WTC11 (cell line): ENCODE results near the gene KIAA1328. TPM values are rescaled to one million over a fixed set of nuclear protein-coding genes. Genes with fewer than 3 reads are reported as not detected.

ENCODE experiments used
- ATAC-seq: fragments of 200-7000 bp; cut with Tn5 transposase; 2 replicates; pipeline ENCODE4 v1.10.0; 2021; ENCODE audit warnings: mild to moderate bottlenecking, moderate library complexity
- CTCF ChIA-PET: fragments of 300-600 bp; sonication (Branson Sonifier 250); formaldehyde crosslinking; loops from one replicate; lab custom pipeline; 2021; ENCODE audit warnings: antibody characterized with exemption; lab: Charles Lee
- POLR2A ChIA-PET: fragments of 350-600 bp; sonication (Branson Sonifier 250); formaldehyde crosslinking; loops from one replicate; lab custom pipeline; 2021; ENCODE audit warnings: antibody characterized with exemption; lab: Charles Lee
- DNase-seq: peaks from one replicate; pipeline ENCODE4 v3.0.0; 2021; ENCODE audit warnings: low spot score
- H3K27ac Mint-ChIP-seq: 2 replicates; pipeline ENCODE4 v1.8.0; 2021; ENCODE audit warnings: mixed read lengths
- H3K27me3 Mint-ChIP-seq: 2 replicates; pipeline ENCODE4 v1.8.0; 2021; ENCODE audit warnings: low read depth, mild to moderate bottlenecking, moderate library complexity, mixed read lengths
- H3K36me3 Mint-ChIP-seq: 2 replicates; pipeline ENCODE4 v1.8.0; 2021; ENCODE audit warnings: mixed read lengths
- H3K4me1 Mint-ChIP-seq: 2 replicates; pipeline ENCODE4 v1.8.0; 2022; ENCODE audit warnings: mixed read lengths
- H3K4me3 Mint-ChIP-seq: 2 replicates; pipeline ENCODE4 v1.8.0; 2021; ENCODE audit warnings: mild to moderate bottlenecking, moderate library complexity, mixed read lengths
- H3K9me3 Mint-ChIP-seq: 2 replicates; pipeline ENCODE4 v1.8.0; 2021; ENCODE audit warnings: mixed read lengths
- ESRRA ChIP-seq: sonication (generic); formaldehyde crosslinking; IDR thresholded peaks from 2 replicates; pipeline ENCODE4 v1.8.1; 2022; ENCODE audit warnings: mild to moderate bottlenecking, missing genetic modification reagents, borderline replicate concordance
- JAZF1 ChIP-seq: fragments of 250-450 bp; sonication (Bioruptor Pico); IDR thresholded peaks from 2 replicates; pipeline ENCODE4 v1.9.0; 2021; ENCODE audit warnings: moderate library complexity, mild to moderate bottlenecking, inconsistent platforms
- KAT7 ChIP-seq: sonication (generic); formaldehyde crosslinking; IDR thresholded peaks from 2 replicates; pipeline ENCODE4 v1.8.1; 2023; ENCODE audit warnings: missing genetic modification reagents, mild to moderate bottlenecking, borderline replicate concordance
- NFATC4 ChIP-seq: fragments of 250-450 bp; sonication (Bioruptor Pico); IDR thresholded peaks from 2 replicates; pipeline ENCODE4 v1.9.0; 2021; ENCODE audit warnings: mild to moderate bottlenecking
- PRRX2 ChIP-seq: fragments of 250-450 bp; sonication (Bioruptor Pico); IDR thresholded peaks from 2 replicates; pipeline ENCODE4 v1.8.0; 2021; ENCODE audit warnings: mild to moderate bottlenecking
- SMAD3 ChIP-seq: sonication (generic); formaldehyde crosslinking; IDR thresholded peaks from 2 replicates; pipeline ENCODE4 v1.8.0; 2022; ENCODE audit warnings: missing genetic modification reagents, mild to moderate bottlenecking, borderline replicate concordance
- SOX15 ChIP-seq: fragments of 250-450 bp; sonication (Bioruptor Pico); IDR thresholded peaks from 2 replicates; pipeline ENCODE4 v1.9.0; 2021; ENCODE audit warnings: mild to moderate bottlenecking
- SP1 ChIP-seq: sonication (generic); formaldehyde crosslinking; conservative IDR thresholded peaks from 2 replicates; pipeline ENCODE4 v1.8.1; 2022; ENCODE audit warnings: missing genetic modification reagents
- TEAD4 ChIP-seq: sonication (generic); formaldehyde crosslinking; IDR thresholded peaks from 2 replicates; pipeline ENCODE4 v1.8.0; 2022; ENCODE audit warnings: mild to moderate bottlenecking, missing genetic modification reagents
- TP53 ChIP-seq: sonication (generic); formaldehyde crosslinking; IDR thresholded peaks from 2 replicates; pipeline ENCODE4 v1.8.1; 2023; ENCODE audit warnings: mild to moderate bottlenecking, missing genetic modification reagents
- ZNF416 ChIP-seq: fragments of 250-450 bp; sonication (Bioruptor Pico); IDR thresholded peaks from 2 replicates; pipeline ENCODE4 v1.9.0; 2021; ENCODE audit warnings: mild to moderate bottlenecking, inconsistent platforms
- total RNA-seq: library from RNA; stranded (reverse); gene quantifications from 3 replicates; pipeline ENCODE4 v1.2.3, GENCODE V29; 2021
- TF ChIP-seq, protein P1 (sequence below): sonication (generic); formaldehyde crosslinking; IDR thresholded peaks from 2 replicates; pipeline ENCODE4 v1.8.1; 2023; ENCODE audit warnings: mild to moderate bottlenecking, missing genetic modification reagents, moderate library complexity
- TF ChIP-seq, protein P2 (sequence below): sonication (generic); formaldehyde crosslinking; IDR thresholded peaks from 2 replicates; pipeline ENCODE4 v1.8.0; 2023; ENCODE audit warnings: missing genetic modification reagents, mild to moderate bottlenecking, borderline replicate concordance
- TF ChIP-seq, protein P3 (sequence below): fragments of 250-450 bp; sonication (Bioruptor Pico); IDR thresholded peaks from 2 replicates; pipeline ENCODE4 v1.9.0; 2021; ENCODE audit warnings: moderate library complexity, mild to moderate bottlenecking, inconsistent platforms, borderline replicate concordance
- TF ChIP-seq, protein P4 (sequence below): sonication (generic); formaldehyde crosslinking; IDR thresholded peaks from 2 replicates; pipeline ENCODE4 v1.8.0; 2023; ENCODE audit warnings: missing genetic modification reagents
- TF ChIP-seq, protein P5 (sequence below): sonication (generic); formaldehyde crosslinking; conservative IDR thresholded peaks from 2 replicates; pipeline ENCODE4 v1.8.1; 2023; ENCODE audit warnings: mild to moderate bottlenecking, low read depth, missing genetic modification reagents, moderate library complexity
- TF ChIP-seq, protein P6 (sequence below): sonication (generic); formaldehyde crosslinking; IDR thresholded peaks from 2 replicates; pipeline ENCODE4 v1.8.0; 2022; ENCODE audit warnings: mild to moderate bottlenecking, missing genetic modification reagents
- TF ChIP-seq, protein P7 (sequence below): fragments of 250-450 bp; sonication (Bioruptor Pico); IDR thresholded peaks from 2 replicates; pipeline ENCODE4 v1.9.0; 2021; ENCODE audit warnings: mild to moderate bottlenecking

The KIAA1328 gene
- total RNA-seq, 1 experiment from 2014 or later = 4.8 TPM

DNA sequence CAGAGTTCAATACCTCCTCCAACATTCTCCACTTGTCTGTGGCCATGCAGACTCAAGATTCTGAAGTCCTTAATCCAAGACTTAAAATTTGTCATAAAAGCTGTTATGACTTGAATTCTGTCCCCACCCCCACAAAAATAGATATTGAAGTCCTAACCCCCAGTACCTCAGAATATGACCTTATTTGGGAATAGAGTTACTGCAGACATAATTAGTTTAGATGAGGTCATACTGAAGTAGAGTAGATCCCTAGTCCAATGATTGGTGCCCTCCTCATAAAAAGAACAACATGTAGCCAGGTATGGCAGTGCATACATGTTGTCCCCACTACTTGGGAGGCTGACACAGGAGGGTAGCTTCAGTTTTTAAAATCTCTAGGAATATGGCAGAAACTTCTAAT is 9.3 kb upstream of the KIAA1328 start:
- Mint-ChIP-seq H3K27ac (no peak overlapping the region), H3K9me3 (no peaks in the 10 kb centered on the region), H3K27me3 (no peaks in the 10 kb centered on the region), H3K36me3 (peaks cover 40% of the 10 kb centered on the region), H3K4me3 (no peak overlapping the region), H3K4me1 (no peaks in the 10 kb centered on the region)
- ChIA-PET CTCF (no interaction called here), POLR2A (no interaction called here)
- no peak for DNase-seq
- no peak for ATAC-seq
- TF ChIP-seq, protein P1, sequence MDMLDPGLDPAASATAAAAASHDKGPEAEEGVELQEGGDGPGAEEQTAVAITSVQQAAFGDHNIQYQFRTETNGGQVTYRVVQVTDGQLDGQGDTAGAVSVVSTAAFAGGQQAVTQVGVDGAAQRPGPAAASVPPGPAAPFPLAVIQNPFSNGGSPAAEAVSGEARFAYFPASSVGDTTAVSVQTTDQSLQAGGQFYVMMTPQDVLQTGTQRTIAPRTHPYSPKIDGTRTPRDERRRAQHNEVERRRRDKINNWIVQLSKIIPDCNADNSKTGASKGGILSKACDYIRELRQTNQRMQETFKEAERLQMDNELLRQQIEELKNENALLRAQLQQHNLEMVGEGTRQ (CRISPR knock-in tag) = no peak
- TF ChIP-seq, protein P2, sequence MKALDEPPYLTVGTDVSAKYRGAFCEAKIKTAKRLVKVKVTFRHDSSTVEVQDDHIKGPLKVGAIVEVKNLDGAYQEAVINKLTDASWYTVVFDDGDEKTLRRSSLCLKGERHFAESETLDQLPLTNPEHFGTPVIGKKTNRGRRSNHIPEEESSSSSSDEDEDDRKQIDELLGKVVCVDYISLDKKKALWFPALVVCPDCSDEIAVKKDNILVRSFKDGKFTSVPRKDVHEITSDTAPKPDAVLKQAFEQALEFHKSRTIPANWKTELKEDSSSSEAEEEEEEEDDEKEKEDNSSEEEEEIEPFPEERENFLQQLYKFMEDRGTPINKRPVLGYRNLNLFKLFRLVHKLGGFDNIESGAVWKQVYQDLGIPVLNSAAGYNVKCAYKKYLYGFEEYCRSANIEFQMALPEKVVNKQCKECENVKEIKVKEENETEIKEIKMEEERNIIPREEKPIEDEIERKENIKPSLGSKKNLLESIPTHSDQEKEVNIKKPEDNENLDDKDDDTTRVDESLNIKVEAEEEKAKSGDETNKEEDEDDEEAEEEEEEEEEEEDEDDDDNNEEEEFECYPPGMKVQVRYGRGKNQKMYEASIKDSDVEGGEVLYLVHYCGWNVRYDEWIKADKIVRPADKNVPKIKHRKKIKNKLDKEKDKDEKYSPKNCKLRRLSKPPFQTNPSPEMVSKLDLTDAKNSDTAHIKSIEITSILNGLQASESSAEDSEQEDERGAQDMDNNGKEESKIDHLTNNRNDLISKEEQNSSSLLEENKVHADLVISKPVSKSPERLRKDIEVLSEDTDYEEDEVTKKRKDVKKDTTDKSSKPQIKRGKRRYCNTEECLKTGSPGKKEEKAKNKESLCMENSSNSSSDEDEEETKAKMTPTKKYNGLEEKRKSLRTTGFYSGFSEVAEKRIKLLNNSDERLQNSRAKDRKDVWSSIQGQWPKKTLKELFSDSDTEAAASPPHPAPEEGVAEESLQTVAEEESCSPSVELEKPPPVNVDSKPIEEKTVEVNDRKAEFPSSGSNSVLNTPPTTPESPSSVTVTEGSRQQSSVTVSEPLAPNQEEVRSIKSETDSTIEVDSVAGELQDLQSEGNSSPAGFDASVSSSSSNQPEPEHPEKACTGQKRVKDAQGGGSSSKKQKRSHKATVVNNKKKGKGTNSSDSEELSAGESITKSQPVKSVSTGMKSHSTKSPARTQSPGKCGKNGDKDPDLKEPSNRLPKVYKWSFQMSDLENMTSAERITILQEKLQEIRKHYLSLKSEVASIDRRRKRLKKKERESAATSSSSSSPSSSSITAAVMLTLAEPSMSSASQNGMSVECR (CRISPR knock-in tag) = no peak
- no peak for TF ChIP-seq NFATC4
- TF ChIP-seq ZNF416 (CRISPR knock-in tag) = no peak
- TF ChIP-seq SMAD3 (CRISPR knock-in tag) = no peak
- TF ChIP-seq, protein P3, sequence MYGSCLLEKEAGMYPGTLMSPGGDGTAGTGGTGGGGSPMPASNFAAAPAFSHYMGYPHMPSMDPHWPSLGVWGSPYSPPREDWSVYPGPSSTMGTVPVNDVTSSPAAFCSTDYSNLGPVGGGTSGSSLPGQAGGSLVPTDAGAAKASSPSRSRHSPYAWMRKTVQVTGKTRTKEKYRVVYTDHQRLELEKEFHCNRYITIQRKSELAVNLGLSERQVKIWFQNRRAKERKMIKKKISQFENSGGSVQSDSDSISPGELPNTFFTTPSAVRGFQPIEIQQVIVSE (CRISPR knock-in tag) = no peak
- TF ChIP-seq, protein P4, sequence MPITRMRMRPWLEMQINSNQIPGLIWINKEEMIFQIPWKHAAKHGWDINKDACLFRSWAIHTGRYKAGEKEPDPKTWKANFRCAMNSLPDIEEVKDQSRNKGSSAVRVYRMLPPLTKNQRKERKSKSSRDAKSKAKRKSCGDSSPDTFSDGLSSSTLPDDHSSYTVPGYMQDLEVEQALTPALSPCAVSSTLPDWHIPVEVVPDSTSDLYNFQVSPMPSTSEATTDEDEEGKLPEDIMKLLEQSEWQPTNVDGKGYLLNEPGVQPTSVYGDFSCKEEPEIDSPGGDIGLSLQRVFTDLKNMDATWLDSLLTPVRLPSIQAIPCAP = no peak
- TF ChIP-seq TP53 (CRISPR knock-in tag) = no peak
- TF ChIP-seq, protein P5, sequence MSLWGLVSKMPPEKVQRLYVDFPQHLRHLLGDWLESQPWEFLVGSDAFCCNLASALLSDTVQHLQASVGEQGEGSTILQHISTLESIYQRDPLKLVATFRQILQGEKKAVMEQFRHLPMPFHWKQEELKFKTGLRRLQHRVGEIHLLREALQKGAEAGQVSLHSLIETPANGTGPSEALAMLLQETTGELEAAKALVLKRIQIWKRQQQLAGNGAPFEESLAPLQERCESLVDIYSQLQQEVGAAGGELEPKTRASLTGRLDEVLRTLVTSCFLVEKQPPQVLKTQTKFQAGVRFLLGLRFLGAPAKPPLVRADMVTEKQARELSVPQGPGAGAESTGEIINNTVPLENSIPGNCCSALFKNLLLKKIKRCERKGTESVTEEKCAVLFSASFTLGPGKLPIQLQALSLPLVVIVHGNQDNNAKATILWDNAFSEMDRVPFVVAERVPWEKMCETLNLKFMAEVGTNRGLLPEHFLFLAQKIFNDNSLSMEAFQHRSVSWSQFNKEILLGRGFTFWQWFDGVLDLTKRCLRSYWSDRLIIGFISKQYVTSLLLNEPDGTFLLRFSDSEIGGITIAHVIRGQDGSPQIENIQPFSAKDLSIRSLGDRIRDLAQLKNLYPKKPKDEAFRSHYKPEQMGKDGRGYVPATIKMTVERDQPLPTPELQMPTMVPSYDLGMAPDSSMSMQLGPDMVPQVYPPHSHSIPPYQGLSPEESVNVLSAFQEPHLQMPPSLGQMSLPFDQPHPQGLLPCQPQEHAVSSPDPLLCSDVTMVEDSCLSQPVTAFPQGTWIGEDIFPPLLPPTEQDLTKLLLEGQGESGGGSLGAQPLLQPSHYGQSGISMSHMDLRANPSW (CRISPR knock-in tag) = no peak
- no peak for TF ChIP-seq SP1 (CRISPR knock-in tag)
- TF ChIP-seq SOX15 (CRISPR knock-in tag) = no peak
- TF ChIP-seq TEAD4 (CRISPR knock-in tag) = no peak
- no peak for TF ChIP-seq JAZF1 (CRISPR knock-in tag)
- no peak for TF ChIP-seq KAT7 (CRISPR knock-in tag)
- TF ChIP-seq PRRX2 (CRISPR knock-in tag) = no peak

DNA sequence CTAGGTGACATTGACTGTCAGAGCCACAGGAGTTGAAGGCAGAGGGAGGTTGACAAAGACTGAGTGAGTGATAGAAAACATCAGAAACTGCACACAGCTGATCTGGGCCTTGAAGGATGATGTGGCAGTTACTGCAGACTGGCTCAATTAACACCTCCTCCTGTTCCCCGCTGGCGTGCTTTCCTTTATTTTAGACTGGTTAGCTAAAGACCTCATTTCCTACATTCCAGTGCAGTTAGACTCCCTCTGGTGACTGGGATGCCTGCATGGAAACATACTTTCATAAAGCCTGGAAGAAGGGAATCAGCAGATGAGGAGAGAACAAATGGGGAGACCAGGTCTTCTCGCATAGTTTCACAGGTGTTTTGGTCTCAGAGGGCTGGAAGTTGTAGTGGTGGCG is 7.2 kb upstream of the KIAA1328 start:
- TF ChIP-seq, protein P6, sequence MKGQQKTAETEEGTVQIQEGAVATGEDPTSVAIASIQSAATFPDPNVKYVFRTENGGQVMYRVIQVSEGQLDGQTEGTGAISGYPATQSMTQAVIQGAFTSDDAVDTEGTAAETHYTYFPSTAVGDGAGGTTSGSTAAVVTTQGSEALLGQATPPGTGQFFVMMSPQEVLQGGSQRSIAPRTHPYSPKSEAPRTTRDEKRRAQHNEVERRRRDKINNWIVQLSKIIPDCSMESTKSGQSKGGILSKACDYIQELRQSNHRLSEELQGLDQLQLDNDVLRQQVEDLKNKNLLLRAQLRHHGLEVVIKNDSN = no peak
- TF ChIP-seq KAT7 (CRISPR knock-in tag) = no peak
- TF ChIP-seq, protein P7, sequence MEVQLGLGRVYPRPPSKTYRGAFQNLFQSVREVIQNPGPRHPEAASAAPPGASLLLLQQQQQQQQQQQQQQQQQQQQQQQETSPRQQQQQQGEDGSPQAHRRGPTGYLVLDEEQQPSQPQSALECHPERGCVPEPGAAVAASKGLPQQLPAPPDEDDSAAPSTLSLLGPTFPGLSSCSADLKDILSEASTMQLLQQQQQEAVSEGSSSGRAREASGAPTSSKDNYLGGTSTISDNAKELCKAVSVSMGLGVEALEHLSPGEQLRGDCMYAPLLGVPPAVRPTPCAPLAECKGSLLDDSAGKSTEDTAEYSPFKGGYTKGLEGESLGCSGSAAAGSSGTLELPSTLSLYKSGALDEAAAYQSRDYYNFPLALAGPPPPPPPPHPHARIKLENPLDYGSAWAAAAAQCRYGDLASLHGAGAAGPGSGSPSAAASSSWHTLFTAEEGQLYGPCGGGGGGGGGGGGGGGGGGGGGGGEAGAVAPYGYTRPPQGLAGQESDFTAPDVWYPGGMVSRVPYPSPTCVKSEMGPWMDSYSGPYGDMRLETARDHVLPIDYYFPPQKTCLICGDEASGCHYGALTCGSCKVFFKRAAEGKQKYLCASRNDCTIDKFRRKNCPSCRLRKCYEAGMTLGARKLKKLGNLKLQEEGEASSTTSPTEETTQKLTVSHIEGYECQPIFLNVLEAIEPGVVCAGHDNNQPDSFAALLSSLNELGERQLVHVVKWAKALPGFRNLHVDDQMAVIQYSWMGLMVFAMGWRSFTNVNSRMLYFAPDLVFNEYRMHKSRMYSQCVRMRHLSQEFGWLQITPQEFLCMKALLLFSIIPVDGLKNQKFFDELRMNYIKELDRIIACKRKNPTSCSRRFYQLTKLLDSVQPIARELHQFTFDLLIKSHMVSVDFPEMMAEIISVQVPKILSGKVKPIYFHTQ (CRISPR knock-in tag) = no peak
- TF ChIP-seq ESRRA (CRISPR knock-in tag) = no peak
- ChIA-PET CTCF (interaction anchor here (0.9 to 1.9 kb wide), 2 partner anchors 9 to 134 kb away, joined by 3 to 6 read pairs; no protein-coding TSS in a partner anchor), POLR2A (no interaction called here)
- H3K27me3 Mint-ChIP-seq = no peaks in the 10 kb centered on the region
- peaks cover 42% of the 10 kb centered on the region for H3K36me3 Mint-ChIP-seq
- no peak for ATAC-seq
- no peak overlapping the region for H3K4me3 Mint-ChIP-seq
- no peak for DNase-seq
- H3K27ac Mint-ChIP-seq = no peak overlapping the region
- no peaks in the 10 kb centered on the region for H3K4me1 Mint-ChIP-seq
- H3K9me3 Mint-ChIP-seq = no peaks in the 10 kb centered on the region
